Aorta (tissue), 5 donors: ENCODE data around the gene FMN2. TPM values are rescaled to one million over a fixed set of nuclear protein-coding genes. Genes with fewer than 3 reads are reported as not detected.

Source experiments
- ATAC-seq: fragments of 200-7000 bp; cut with Tn5 transposase; one replicate; pipeline ENCODE4 v1.9.1; 2022; ENCODE audit warnings: moderate library complexity; ENCODE audit not compliant: low FRiP score
- DNase-seq, 2 donors: peaks; one replicate each; pipeline ENCODE4 v3.0.0-alpha.2; 2020
- H3K27ac ChIP-seq, 2 donors: one replicate each; pipeline ENCODE4 v1.5.1; 2013; ENCODE audit warnings: low read length in 2 of 2, mild to moderate bottlenecking in 2 of 2, moderate library complexity in 2 of 2, control low read depth in 1 of 2, inconsistent platforms in 1 of 2, low read depth in 1 of 2
- H3K27me3 ChIP-seq, 2 donors: one replicate each; pipeline ENCODE4 v1.6.1; 2013; ENCODE audit warnings: control low read depth in 1 of 2, low read length in 1 of 2, mild to moderate bottlenecking in 1 of 2, moderate library complexity in 1 of 2; ENCODE audit not compliant: insufficient read depth in 2 of 2, control insufficient read depth in 1 of 2
- H3K36me3 ChIP-seq, 2 donors: one replicate each; pipeline ENCODE4 v1.6.1; 2013; ENCODE audit warnings: control low read depth in 1 of 2, low read length in 1 of 2, mild to moderate bottlenecking in 1 of 2; ENCODE audit not compliant: insufficient read depth in 2 of 2, control insufficient read depth in 1 of 2
- H3K4me1 ChIP-seq, 2 donors: one replicate each; pipeline ENCODE4 v1.6.1; 2013; ENCODE audit warnings: low read length in 2 of 2, control low read depth in 1 of 2, mild to moderate bottlenecking in 1 of 2, moderate library complexity in 1 of 2; ENCODE audit not compliant: insufficient read depth in 2 of 2, control insufficient read depth in 1 of 2
- H3K4me3 ChIP-seq, 2 donors: one replicate each; pipeline ENCODE4 v1.5.1; 2013; ENCODE audit warnings: low read length in 2 of 2, control low read depth in 1 of 2, mild to moderate bottlenecking in 1 of 2
- H3K9me3 ChIP-seq: one replicate; pipeline ENCODE4 v1.6.1; 2013; ENCODE audit warnings: mild to moderate bottlenecking, low read length; ENCODE audit not compliant: control insufficient read depth
- WGBS, 2 donors: extraction: QIAGEN DNeasy Blood & Tissue Kit; methylation state at CpG; one replicate each; pipeline ENCODE4 v1.1.7; 2013; 5-methylcytosine and 5-hydroxymethylcytosine counted together
- intact Hi-C, 2 donors: fragments of 100-400 bp; cut with DNase I; formaldehyde crosslinking; loops; one replicate each; pipeline versions ENCODE4 v1.14.2 to v1.15.0; 2022
- polyA plus RNA-seq, 2 donors: library from polyadenylated mRNA; stranded (reverse); fragments of 200-250 nt; gene quantifications; one replicate each; pipeline ENCODE4 v1.2.3, GENCODE V29; 2013
- total RNA-seq, 2 donors: library from RNA; stranded (reverse); fragmentation: NEBNext Ultra II Directional; extraction: Animal tissue kit (Norgen Biotek cat#: 25700); gene quantifications; one replicate each; pipeline ENCODE4 v1.2.1, GENCODE V29; 2021
- donor health status: healthy with polysubstance abuse.
- donor health status: Bipolar disorder and iron deficiency.
- donor health status: DM: no; HTN: no; CAD: no.
- donor health status: DM: no; HTN: no; CAD: no.
- donor health status: DM: yes; HTN: yes; CAD: no.

Gene FMN2
- total and polyA plus RNA-seq, 4 donors, result 0.10 to 1.1 (median 0.91) TPM

GRCh38 chr1:240189386-240189989 is 97.8 kb downstream of the FMN2 start:
- no peaks in the 10 kb centered on the region for H3K9me3 ChIP-seq
- no peak overlapping the region for H3K4me3 ChIP-seq
- ATAC-seq, result no peak
- no peak for DNase-seq
- 36 to 45% methylated on average over 6 of the region's 6 CpGs for whole genome bisulfite sequencing, 2 donors
- H3K27ac ChIP-seq, result no peak overlapping the region
- intact Hi-C loops, result no loop called here
- H3K4me1 ChIP-seq, result no peaks in the 10 kb centered on the region
- no peaks in the 10 kb centered on the region for H3K36me3 ChIP-seq
- no peaks in the 10 kb centered on the region for H3K27me3 ChIP-seq

- no peaks in the 10 kb centered on the region for H3K9me3 ChIP-seq
- no peaks in the 10 kb centered on the region for H3K36me3 ChIP-seq
- intact Hi-C loops, result no loop called here
- H3K27me3 ChIP-seq, result peaks cover 0 to 3% of the 10 kb centered on the region in 2 donors
- H3K27ac ChIP-seq, result no peak overlapping the region
- no peak overlapping the region for H3K4me3 ChIP-seq
- no peaks in the 10 kb centered on the region for H3K4me1 ChIP-seq
- DNase-seq (no peak), ATAC-seq (peak; percentile 71)
- WGBS, 2 donors, result 2 to 3% methylated on average over 6 of the region's 6 CpGs
Measured at GRCh38 chr1:240190881-240191401, 99.3 kb downstream of the FMN2 start.

- ATAC-seq (no peak), DNase-seq (no peak)
- intact Hi-C loops, result no loop called here
- no peaks in the 10 kb centered on the region for H3K9me3 ChIP-seq
- H3K27me3 ChIP-seq, result peaks cover 0 to 3% of the 10 kb centered on the region in 2 donors
- H3K27ac ChIP-seq, result no peak overlapping the region
- no peak overlapping the region for H3K4me3 ChIP-seq
- 39 to 59% methylated on average over 2 of the region's 2 CpGs for WGBS, 2 donors
- H3K4me1 ChIP-seq, result no peaks in the 10 kb centered on the region
- H3K36me3 ChIP-seq, result no peaks in the 10 kb centered on the region
Measured at GRCh38 chr1:240192851-240193250, 101.2 kb downstream of the FMN2 start.

GRCh38 chr1:240193679-240194078 is 102.0 kb downstream of the FMN2 start:
- no peak for ATAC-seq
- H3K27ac ChIP-seq, result no peak overlapping the region

GRCh38 chr1:240194120-240194519 is 102.4 kb downstream of the FMN2 start:
- no peaks in the 10 kb centered on the region for H3K36me3 ChIP-seq
- DNase-seq (no peak), ATAC-seq (no peak)
- no peak overlapping the region for H3K4me3 ChIP-seq
- intact Hi-C loops, result no loop called here
- no peaks in the 10 kb centered on the region for H3K9me3 ChIP-seq
- WGBS, 2 donors, result 32 to 41% methylated on average over 2 of the region's 2 CpGs
- no peak overlapping the region for H3K27ac ChIP-seq
- H3K4me1 ChIP-seq, result no peaks in the 10 kb centered on the region
- H3K27me3 ChIP-seq, result peaks cover 0 to 3% of the 10 kb centered on the region in 2 donors

More at GRCh38 chr1:240193679-240194078, 102.0 kb downstream of the FMN2 start:
- H3K4me3 ChIP-seq, result no peak overlapping the region
- H3K27me3 ChIP-seq, result peaks cover 0 to 3% of the 10 kb centered on the region in 2 donors
- no peaks in the 10 kb centered on the region for H3K4me1 ChIP-seq
- WGBS, 2 donors, result 14 to 18% methylated on average over 3 of the region's 3 CpGs
- no peaks in the 10 kb centered on the region for H3K36me3 ChIP-seq
- no peak for DNase-seq
- no peaks in the 10 kb centered on the region for H3K9me3 ChIP-seq
- intact Hi-C loops, result no loop called here

GRCh38 chr1:240198376-240198775 is 106.7 kb downstream of the FMN2 start:
- DNase-seq (no peak), ATAC-seq (no peak)
- Histone ChIP-seq H3K4me1 (no peaks in the 10 kb centered on the region), H3K27me3 (peaks cover 0 to 3% of the 10 kb centered on the region in 2 donors), H3K9me3 (no peaks in the 10 kb centered on the region), H3K4me3 (no peak overlapping the region), H3K27ac (no peak overlapping the region), H3K36me3 (no peaks in the 10 kb centered on the region)
- 77 to 80% methylated on average over 4 of the region's 4 CpGs for WGBS, 2 donors
- intact Hi-C loops, result no loop called here

- Histone ChIP-seq H3K27ac (no peak overlapping the region), H3K27me3 (peaks cover 0 to 3% of the 10 kb centered on the region in 2 donors), H3K4me1 (no peaks in the 10 kb centered on the region), H3K36me3 (no peaks in the 10 kb centered on the region), H3K9me3 (no peaks in the 10 kb centered on the region), H3K4me3 (no peak overlapping the region)
- ATAC-seq (peak; percentile 26), DNase-seq (no peak)
- intact Hi-C loops, result no loop called here
- WGBS, 2 donors, result 41 to 45% methylated on average over 9 of the region's 9 CpGs
Measured at GRCh38 chr1:240199758-240200645, 108.3 kb downstream of the FMN2 start.

GRCh38 chr1:240201931-240202330 is 110.2 kb downstream of the FMN2 start:
- no peak overlapping the region for H3K27ac ChIP-seq
- no peaks in the 10 kb centered on the region for H3K27me3 ChIP-seq
- no peaks in the 10 kb centered on the region for H3K9me3 ChIP-seq
- intact Hi-C loops, result no loop called here
- ATAC-seq (no peak), DNase-seq (no peak)
- 86 to 93% methylated on average over 4 of the region's 4 CpGs for WGBS, 2 donors
- H3K4me3 ChIP-seq, result no peak overlapping the region
- no peaks in the 10 kb centered on the region for H3K36me3 ChIP-seq
- H3K4me1 ChIP-seq, result no peaks in the 10 kb centered on the region
